GM18907 (cell line): ENCODE data around the gene GALNT2.

ENCODE experiments used
- ATAC-seq: cut with Tn5 transposase; IDR thresholded peaks from one replicate; pipeline ENCODE4 v1.9.1; 2021; ENCODE audit warnings: mild to moderate bottlenecking, moderate library complexity; ENCODE audit not compliant: unreplicated experiment

Gene GALNT2

DNA sequence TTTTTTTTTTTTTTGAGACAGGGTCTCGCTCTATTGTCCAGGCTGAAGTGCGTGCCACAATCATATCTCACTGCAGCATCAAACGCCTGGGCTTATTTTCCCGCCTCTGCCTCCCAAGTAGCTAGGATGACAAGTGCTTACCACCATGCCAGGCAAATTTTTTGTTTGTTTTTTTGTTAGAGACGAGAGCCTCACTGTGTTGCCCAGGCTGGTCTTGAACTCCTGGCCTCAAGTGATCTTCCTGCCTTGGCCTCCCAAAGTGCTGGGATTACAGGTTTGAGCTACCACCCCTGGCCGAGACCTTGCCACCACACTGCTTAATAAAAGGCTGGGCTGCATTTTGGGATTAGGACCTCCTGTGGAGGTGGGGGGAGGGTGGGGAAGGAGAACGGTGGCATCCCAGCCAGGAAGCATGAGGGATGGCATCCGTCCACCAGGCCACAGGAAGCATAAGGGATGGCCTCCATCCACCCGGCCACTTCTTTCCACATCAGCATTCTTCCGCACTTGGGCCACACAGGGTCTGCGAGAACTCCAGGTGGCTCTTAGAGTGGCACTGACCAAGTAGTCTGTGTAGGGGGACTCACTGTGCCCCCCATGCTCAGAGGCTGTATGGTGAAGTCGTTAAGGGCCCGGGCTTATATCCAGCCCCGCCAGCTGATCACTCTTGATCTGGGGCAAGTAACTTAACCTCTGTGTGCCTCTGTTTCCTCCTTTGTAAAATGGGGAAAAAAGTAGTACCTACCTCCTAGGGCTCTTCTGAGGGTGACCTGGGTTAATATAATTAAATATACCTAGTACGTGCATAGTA lies 75.0 kb downstream of the GALNT2 start:
- ATAC-seq: no peak

DNA sequence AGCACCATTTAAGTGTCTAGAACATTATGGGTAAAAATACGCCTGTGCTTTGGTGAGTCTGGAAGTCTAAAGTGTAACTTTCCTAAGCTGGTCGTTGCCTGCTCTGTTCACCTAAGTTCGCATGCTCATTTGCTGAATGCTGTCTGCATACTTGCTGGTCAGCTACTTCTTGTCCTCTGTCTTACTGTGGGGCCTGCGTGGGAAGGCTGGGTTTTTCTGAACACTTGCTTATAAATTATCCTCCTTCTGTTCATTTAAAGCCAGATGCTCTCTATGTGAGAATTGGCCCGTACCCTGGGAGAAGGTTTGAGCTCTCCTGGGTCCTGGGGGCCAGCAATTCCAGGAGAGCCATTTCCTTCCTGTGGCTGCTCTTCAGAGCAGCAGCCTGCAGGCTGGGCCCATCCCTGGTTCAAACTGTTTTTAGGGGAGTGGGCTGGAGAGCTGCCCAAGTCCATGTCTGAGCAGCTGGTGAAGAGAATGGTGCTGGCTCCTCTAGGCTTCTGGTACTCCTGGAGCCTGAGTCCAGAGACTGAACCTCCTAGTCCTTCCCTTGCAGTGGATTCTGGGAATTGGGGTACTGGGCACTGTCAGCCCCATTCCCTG lies 75.7 kb downstream of the GALNT2 start:
- ATAC-seq: no peak

DNA sequence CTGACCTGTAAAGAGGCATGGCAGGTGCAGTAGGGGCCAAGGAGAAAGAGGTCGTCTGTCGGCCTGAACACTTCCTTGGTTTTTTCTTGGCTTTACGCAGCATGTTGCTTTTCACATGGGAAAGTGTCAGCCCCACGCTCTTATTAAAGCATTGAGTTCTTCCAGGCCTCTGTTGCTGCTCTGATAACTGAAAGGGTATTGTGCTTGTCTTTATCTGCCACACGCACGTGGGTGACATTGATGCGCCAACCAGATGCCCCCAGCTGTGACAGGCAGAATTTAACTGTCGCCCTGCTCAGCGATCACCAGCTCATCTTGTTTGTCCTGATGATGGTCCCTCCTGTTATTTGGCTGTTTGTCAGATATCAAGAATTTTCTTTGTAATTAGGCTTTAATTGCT lies 76.5 kb downstream of the GALNT2 start:
- ATAC-seq: no peak

DNA sequence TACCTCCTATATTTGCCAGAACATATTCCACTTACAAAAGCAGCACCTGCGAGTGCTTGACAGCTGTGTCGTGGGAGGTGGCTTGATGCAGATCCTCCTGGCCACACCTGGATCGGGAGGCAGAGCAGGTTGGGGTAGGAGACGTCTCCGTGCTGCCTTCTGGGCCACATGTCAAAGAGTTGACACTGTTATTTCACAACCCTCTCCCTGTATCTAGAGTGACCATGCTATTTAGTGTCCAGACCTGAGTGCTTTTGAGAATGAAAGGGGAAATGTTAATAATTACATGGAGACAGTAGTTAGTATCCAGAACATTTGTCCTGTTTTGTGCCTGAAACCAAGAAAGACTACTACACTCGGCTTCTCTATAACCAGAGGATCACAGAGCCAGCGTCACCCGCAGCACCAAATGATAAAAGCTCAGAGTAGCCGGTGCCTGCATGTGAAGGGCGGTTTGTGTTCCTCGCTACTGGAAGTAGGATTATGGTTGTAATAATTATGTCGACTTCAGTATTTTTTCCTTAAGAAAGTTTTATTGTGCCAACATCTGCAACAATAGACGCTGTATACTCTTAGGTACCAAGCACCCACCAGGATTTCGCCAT lies 77.1 kb downstream of the GALNT2 start:
- ATAC-seq: no peak

DNA sequence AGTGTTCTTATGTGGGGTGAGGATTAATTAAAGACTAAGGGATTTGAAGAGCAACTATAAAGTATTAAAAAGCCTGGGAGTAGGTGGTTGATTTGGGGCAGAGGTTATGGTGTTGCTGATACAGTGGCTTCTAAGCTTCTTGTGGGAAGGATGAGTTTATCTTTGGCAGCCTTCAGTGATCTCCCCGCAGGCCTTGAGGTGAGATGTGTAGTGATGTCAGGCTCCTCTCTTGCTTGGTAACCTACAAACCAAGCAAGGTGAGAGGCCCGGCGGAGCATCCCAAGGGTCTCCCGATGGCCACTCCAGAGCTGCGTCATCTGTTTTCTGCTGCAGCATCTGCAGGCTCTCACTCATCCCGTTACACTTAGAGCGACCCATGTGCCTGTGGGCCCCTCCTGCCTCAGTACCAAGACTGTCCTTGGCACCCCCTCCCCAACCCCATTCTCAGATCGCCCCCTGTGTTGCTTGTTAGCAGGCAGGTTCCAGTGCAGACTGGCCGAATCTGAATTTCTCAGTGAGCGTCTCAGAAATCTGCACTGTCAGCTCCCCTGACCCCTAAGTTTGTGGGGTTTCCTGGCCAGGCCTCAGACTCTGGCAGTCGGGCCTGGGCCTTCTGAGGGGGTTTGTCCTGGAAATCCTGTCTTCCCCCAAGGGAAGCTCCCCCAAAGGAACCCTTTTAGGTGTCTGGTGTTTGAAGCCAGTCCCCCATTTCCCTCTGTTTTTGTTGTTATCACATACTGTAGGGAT lies 77.9 kb downstream of the GALNT2 start:
- no peak for ATAC-seq

DNA sequence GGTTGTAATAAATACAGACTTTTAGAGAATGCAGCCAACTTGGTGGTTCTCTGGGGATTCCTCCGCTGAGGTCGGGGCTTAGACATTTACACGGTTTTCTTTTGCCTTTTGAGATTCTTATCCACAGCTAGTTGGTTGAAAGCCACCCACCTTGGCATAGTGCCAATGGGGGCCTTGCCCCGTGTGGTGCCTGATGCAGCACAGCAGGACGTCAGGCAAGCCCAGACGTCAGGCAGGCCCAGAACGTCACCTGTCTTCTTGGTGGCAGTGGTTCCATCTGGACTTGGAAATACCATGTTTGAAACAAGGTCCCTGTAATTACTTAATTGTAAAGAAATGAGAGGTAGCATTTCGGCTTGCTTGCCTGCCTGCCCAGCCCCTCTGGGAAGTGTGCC lies 78.5 kb downstream of the GALNT2 start:
- ATAC-seq: no peak

DNA sequence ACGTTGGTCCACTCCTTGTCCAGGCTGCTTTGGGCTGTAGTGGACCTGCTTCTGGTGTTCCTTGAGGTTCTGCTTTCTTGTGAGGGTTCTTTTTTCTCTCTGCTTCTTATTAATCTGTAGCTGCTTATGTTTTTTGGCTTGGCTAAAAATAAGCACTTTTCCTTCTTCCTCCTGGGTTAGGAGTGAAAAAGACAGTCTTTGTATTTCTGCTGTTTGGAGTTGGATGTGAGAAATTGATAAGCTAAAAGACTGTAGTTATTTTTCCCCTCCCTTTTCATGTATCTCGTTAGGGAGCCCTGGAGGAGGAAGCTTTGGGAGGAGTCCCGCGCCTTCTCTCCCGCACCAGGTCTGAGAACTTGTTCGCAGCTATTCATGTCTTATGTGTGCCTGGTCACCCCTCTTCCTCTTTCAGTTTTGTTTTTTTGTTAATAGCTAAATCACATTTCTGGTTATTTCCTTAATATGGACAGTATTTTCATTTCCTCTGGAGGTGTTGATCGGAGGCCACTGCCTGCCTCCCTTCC lies 79.0 kb downstream of the GALNT2 start:
- ATAC-seq: peak; percentile 39

DNA sequence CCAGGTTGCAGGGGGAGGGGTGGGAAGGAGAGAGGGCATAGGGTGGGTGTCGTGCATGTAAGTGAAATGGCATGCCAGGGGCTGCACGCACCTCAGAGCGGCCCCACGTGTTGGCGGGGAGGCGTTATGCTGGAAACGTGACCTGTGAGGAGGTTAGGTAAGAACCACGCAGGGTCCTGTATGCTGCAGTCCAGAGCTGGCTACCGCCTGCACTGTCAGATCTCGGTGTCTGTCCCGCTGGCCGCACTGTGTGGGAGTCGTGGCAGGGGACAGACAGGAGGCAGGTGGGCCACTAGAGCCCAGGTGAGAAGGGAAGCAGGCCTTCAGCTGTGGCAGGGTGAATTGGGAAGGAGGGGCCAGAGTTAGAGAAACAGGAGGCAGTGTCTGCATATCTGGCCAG lies 79.7 kb downstream of the GALNT2 start:
- ATAC-seq: no peak

DNA sequence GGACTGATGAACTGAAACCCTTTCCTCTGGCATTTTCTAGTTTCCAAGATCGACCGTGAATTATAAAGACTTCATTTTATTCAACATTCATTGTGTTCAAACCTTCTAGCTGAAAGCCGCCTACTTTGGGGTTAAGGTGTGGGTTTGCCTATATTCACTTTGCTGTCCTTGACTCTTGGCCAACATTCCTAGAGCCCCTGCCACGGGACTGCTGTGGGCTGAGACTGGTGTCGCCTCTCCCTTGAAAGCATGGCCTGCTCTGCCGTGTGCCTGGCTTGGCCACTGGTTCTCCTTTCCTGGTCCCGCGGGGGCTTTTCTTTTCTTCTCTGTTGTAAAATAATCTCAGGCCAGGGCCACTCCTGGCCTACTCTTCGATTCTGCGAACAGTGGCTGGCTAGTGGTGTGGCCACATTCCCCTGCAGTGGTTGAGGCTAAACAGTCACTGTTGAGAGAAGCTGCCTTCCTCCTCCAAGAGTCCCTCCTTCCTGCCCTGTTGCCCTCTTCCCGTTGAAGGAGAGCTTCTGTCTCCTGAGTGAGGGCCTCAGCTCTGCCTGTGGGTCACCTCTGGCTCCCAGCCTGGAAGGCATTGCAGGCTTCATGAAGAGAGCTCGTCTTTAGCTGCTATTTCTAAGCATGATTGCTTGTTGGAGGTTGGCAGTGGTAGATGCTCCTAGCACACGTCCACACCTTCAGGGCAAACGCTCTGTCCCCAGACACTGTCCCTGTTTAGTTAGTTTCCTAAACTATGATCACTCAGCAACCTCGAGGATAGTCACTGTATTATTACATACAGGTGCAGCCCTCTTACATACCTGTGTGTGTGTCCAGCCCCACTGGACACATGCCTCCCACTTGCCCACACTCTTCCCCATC lies 80.5 kb downstream of the GALNT2 start:
- no peak for ATAC-seq

DNA sequence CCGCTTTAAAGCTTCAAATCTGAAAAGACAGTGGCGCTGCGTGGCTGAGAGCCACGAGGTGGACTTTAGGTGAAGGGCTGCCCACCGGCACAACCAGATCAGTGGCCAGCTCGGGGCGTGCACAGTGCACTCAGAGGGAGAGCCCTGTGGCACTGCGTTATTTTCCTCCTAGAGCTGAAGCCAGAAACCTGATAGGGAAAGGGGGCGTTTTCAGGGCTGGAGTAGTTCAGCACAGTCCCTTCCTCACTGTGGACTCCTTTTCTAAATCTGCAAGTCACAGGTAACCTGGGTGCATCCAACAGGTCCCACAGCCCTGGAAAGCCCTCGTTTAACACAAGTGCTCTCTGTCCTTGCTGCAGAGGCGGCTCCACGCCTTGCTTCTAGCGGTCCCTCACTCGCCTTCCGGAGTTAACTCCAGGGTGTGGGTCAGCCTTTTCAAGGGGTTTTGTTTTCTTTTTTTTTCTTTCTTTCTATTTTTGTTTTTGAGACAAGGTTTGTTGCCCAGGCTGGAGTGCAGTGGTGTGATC lies 81.2 kb downstream of the GALNT2 start:
- ATAC-seq: no peak

DNA sequence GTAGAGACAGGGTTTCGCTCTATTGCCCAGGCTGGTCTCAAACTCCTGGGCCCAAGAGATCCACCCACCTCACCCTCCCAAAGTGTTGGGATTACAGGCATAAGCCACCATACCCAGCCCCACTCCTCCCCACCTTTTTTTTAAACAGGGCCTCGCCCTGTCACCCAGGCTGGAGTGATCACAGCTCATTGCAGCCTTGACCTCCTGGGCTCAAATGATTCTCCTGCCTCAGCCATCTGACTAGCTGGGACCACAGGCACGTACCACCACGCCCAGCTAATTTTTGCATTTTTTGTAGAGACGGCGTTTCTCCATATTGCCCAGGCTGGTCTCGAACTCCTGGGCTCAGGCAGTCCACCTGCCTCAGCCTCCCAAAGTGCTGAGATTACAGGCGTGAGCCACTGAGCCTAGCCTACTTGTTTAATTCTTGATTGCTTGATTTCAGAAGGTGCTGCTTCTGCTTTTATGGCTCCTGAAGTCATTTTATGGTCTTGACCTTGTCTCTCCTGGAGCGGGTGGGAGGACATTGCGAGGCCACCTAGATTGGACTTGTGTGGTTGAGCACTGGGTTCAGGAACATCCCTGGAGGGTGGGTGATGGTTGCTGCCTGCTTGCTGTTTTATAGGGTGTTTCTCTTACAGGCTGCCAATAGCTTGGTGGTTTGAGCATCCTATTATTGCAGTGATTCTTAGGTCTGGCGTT lies 81.9 kb downstream of the GALNT2 start:
- ATAC-seq: no peak

DNA sequence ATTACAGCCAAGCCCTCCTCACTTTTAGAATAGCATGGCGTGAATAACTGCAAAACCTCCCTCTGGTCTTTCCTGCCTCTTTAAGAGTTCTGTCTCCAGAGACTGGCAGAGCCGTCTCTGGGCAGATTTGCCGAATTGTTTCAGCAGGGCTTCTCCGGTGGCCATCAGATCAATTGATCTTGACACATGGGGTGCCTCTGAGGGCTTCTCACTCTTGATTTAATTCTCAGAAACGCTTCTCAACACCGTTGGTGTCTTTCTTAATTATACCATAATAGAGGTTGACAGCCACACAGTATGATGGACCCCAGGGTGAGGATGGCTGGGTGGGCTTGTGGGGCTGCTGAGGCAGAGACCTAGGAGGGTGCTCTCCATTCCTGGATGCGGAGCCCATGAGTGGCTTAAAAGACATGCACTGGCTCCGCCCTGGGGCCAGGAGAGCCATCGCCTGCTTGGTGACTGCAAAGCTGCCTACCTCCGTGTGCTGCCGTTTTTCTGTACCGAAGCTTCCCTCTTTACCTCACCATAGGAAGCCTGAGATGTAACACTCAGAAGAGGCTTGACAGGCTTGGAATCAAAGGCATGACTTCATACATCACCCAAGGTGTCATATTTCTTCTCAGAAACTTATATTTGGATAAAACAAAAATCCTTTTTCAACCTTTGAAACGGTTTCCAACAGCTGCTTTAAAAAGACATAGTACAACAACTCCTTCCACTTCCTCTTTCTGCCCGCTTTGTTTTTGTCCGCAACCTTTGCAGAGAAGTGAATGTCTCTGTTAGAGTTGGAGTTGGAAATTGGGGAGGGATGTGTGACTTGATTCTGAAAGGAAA lies 82.9 kb downstream of the GALNT2 start:
- peak; percentile 63 for ATAC-seq

DNA sequence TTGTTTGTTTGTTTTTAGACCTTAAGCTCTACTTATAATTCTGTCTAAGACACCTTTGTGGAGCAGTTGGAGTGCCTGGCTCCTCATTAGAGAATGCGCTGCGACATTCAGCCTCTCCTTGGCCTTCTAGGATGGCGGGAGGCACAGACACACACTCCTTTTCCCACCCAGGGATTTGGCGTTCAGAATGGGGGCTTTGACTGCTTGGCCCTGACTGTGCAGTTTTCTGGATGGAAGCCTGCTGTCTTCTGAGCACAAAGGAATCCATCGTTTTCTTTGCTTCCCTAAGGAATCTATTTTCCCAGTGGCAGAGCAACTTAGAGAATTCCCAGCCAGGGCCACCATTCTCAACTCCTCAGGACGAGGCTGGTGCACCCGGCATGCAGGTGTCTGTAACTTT lies 83.6 kb downstream of the GALNT2 start:
- no peak for ATAC-seq

DNA sequence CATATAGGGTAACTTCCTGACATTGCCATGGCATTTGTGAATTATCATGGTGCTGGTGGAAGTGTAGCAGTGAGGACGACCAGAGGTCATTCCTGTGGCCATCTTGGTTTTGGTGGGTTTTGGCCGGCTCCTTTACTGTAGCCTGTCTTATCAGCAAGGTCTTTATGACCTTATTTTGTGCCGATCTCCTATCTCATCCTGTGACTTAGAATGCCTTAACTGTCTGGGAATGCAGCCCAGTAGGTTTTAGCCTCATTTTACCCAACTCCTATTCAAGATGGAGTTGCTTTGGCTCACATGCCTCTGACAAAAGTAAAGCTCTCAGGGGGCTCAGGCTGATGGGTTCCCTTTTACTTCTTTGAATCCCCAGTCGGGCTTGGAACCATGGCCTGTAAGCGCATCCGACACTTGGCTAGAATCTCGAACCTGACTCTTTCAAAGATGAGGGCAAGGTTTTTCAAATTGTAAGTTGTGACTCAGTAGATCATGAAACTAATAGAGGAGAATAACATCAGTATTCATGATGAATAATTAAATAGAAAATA lies 85.0 kb downstream of the GALNT2 start:
- ATAC-seq: no peak

DNA sequence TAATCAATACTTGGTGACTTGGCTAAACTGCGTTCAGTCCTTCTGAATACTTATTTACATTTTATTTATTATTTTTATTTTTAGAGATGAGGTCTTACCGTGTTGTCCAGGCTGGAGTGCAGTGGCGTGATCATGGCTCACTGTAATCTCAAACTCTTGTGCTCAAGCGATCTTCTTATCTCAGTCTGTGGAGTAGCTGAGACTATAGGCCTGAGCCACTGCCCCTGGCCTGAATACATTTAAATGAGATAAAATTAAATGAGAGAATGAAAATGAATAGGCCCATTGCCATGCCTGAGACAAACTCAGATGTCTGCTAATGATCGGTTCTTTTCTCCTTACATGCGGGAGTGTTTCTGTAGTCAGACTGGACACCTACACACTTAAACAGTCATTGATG lies 86.0 kb downstream of the GALNT2 start:
- no peak for ATAC-seq

DNA sequence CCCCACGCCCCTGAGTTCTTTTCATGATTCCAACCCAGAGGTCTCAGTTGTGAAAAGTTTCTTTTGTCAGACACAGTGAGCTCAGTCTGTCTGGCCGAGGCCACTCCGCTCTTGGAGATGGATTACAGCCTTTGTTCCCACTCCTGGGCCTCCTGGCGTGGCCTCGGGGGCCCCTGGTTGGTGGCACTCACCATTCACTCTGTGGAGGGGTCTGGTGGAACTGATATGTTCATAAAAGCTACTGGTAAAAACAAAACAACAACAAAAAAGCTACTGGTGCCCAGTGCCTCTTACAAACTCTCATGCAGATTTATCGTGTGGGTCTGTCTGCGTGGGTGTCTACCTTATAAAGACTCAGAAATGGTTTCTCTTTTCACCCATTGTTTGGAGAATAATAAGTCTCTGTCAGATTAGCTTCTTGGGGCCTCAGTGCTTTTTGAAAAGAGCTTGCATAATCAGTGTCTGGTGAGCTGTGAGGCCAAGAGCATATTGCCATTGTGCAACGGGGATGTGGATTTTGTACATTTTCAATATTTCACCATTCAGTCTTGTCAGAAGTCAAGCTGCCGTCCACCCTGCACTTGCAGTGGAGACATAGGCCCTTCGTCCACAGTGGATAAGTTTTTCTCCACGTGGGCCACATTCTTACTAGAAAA lies 86.7 kb downstream of the GALNT2 start:
- ATAC-seq: no peak

DNA sequence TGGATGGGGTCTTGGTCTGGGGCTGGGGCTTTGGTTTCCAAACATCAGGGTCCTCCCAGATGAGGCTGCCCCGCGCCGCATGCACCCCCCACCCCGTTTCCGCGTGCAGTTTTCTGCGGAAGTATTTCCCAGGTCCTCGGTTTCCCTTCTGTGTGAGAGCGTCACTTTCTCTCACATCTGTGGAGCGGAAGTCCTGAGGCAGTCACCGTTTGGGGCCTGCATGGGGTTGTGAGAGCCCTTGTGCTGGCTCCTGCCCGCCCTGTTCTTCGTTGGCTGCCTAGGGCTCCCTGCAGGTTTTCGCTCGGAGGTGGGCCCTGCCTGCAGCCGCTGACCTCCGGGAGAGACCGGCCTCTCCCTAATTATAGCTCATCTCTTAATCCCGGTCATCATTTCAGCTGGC lies 88.0 kb downstream of the GALNT2 start:
- no peak for ATAC-seq

DNA sequence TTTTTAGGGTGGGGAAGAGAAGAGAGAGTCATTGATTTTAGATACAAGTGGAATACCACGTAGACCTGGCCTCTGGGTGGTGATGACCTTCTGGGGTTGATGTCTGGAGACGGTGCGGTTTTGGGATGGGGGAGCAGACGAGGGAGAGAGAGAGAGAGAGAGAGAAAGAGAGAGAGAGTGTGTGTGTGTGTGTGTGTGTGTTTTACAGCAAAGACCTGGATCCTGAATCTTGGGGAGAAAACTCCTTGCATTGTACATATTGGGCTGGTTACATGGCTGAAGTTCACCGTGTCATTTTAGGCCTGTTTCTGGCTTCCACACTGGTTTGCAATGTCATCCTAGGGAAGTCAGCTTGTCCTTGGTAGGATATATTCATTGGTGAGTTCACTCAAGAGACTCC lies 89.0 kb downstream of the GALNT2 start:
- no peak for ATAC-seq
